ENCODE results near the gene HNRNPLL. TPM values are rescaled to one million over a fixed set of nuclear protein-coding genes. Genes with fewer than 3 reads are reported as not detected.

The HNRNPLL gene
- total RNA-seq, 5 donors from 2014 or later (not counting 1 experiment from before 2014, with no cell fraction given) = 28.1 to 69.0 (median 35.2) TPM

DNA sequence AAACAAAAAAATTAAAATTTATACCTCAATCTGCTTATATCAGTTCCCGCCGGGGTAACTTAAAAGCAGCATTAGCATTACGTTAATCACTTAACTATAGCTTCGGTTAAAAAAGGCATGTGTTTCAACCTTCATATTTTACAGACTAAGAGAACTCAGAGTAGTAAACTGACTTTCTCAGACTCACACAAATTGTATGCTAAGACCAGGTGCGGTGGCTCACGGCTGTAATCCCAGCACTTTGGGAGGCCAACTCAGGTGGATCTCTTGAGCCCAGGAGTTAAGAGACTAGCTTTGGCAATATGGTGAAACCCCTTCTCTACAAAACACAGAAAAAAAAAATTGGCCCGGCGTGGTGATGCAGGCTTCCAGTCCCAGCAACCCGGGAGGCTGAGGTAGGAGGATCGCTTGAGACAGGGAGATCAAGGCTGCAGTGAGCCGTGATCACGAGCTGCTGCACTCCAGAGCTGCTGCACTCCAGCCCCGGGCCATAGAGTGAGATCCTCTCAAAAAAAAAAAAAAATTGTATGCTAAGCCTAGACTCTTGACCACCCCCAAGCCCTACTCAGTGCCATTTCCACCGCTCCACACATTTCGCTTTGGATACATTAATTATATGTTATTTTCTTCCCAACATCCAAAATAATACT lies 2.4 kb downstream of the HNRNPLL start:
- no peaks in the 10 kb centered on the region for H3K9me3 Mint-ChIP-seq
- Histone ChIP-seq H3K36me3 (ENCODE audit: control insufficient read depth in 2 of 2, extremely low read depth in 1 of 2, insufficient read depth in 1 of 2, low read length in 1 of 2) (no peaks in the 10 kb centered on the region), H3K9me3 (no peaks in the 10 kb centered on the region), H3K27ac (ENCODE audit: low read length) (peak overlapping the region; percentile 78), H3K4me3 (ENCODE audit: control insufficient read depth in 1 of 2, extremely low read depth in 1 of 2, low read length in 1 of 2) (peak overlapping the region in 1 of 2 donors; percentile 86), H3K27me3 (replicated peaks in 1 of 2; ENCODE audit: control insufficient read depth in 2 of 2, extremely low read depth in 1 of 2, insufficient read depth in 2 of 2, low read length in 1 of 2) (no peaks in the 10 kb centered on the region), H3K4me1 (ENCODE audit: control insufficient read depth in 1 of 2, extremely low read depth in 1 of 2, insufficient read depth in 2 of 2, low read length in 2 of 2) (peaks cover 21 to 24% of the 10 kb centered on the region in 2 experiments)
- WGBS (ENCODE audit: insufficient coverage) = 19% methylated on average over 7 of the region's 15 CpGs
- no peaks in the 10 kb centered on the region for H3K36me3 Mint-ChIP-seq
- peak in 1 of 35 experiments; percentile 41 for DNase-seq
- H3K27me3 Mint-ChIP-seq = no peaks in the 10 kb centered on the region
- CTCF ChIA-PET = interaction anchor here in 1 of 2 donors (0.6 to 3.2 kb wide), 5 partner anchors 10 to 137 kb away, joined by 3 to 30 read pairs (median 5); no protein-coding TSS in a partner anchor
- H3K4me1 Mint-ChIP-seq = peaks cover 59 to 73% (median 64%) of the 10 kb centered on the region in 3 donors
- H3K4me3 Mint-ChIP-seq = peak overlapping the region; percentile 78 to 94 (median 88)
- POLR2A ChIA-PET = interaction anchor here (0.6 to 5.0 kb wide), 9 partner anchors 47 to 150 kb away, joined by 3 to 36 read pairs (median 3); partner anchors contain the start of gene SRSF7 (in 1 of the 2)
- H3K27ac Mint-ChIP-seq = peak overlapping the region; percentile 76 to 89
- ATAC-seq (replicated peaks in 1 of 4) = no peak

GRCh38 chr2:38599706-38600105 lies 3.0 kb downstream of the HNRNPLL start:
- ATAC-seq (replicated peaks in 1 of 4) (no peak), DNase-seq (peak in 1 of 35 experiments; percentile 25)
- H3K36me3 Mint-ChIP-seq = no peaks in the 10 kb centered on the region
- ChIA-PET CTCF (interaction anchor here (1.6 to 3.2 kb wide), 2 partner anchors 18 kb away, joined by 6 to 30 read pairs; no protein-coding TSS in a partner anchor), POLR2A (interaction anchor here in 1 of 2 donors (0.9 to 5.0 kb wide), 3 partner anchors 9 to 151 kb away, joined by 3 to 36 read pairs (median 3); partner anchors contain the start of gene SRSF7)
- peaks cover 62 to 73% (median 68%) of the 10 kb centered on the region in 3 donors for H3K4me1 Mint-ChIP-seq
- peak overlapping the region; percentile 76 to 89 for H3K27ac Mint-ChIP-seq
- Histone ChIP-seq H3K36me3 (ENCODE audit: control insufficient read depth in 2 of 2, extremely low read depth in 1 of 2, insufficient read depth in 1 of 2, low read length in 1 of 2) (no peaks in the 10 kb centered on the region), H3K27ac (ENCODE audit: low read length) (peak overlapping the region; percentile 78), H3K4me1 (ENCODE audit: control insufficient read depth in 1 of 2, extremely low read depth in 1 of 2, insufficient read depth in 2 of 2, low read length in 2 of 2) (peaks cover 24 to 27% of the 10 kb centered on the region in 2 experiments), H3K4me3 (ENCODE audit: control insufficient read depth in 1 of 2, extremely low read depth in 1 of 2, low read length in 1 of 2) (peak overlapping the region in 1 of 2 donors; percentile 86), H3K9me3 (no peaks in the 10 kb centered on the region), H3K27me3 (replicated peaks in 1 of 2; ENCODE audit: control insufficient read depth in 2 of 2, extremely low read depth in 1 of 2, insufficient read depth in 2 of 2, low read length in 1 of 2) (no peaks in the 10 kb centered on the region)
- H3K4me3 Mint-ChIP-seq = peak overlapping the region; percentile 78 to 94 (median 88)
- H3K27me3 Mint-ChIP-seq = no peaks in the 10 kb centered on the region
- no peaks in the 10 kb centered on the region for H3K9me3 Mint-ChIP-seq
- WGBS (ENCODE audit: insufficient coverage) = no CpG with 5 or more reads among the region's 4 CpGs

GRCh38 chr2:38598991-38599295 lies 3.8 kb downstream of the HNRNPLL start:
- H3K4me1 Mint-ChIP-seq = peaks cover 62 to 68% (median 66%) of the 10 kb centered on the region in 3 donors
- peak overlapping the region in 1 of 2 donors; percentile 31 for H3K4me3 ChIP-seq (ENCODE audit: control insufficient read depth in 1 of 2, extremely low read depth in 1 of 2, low read length in 1 of 2)

DNA sequence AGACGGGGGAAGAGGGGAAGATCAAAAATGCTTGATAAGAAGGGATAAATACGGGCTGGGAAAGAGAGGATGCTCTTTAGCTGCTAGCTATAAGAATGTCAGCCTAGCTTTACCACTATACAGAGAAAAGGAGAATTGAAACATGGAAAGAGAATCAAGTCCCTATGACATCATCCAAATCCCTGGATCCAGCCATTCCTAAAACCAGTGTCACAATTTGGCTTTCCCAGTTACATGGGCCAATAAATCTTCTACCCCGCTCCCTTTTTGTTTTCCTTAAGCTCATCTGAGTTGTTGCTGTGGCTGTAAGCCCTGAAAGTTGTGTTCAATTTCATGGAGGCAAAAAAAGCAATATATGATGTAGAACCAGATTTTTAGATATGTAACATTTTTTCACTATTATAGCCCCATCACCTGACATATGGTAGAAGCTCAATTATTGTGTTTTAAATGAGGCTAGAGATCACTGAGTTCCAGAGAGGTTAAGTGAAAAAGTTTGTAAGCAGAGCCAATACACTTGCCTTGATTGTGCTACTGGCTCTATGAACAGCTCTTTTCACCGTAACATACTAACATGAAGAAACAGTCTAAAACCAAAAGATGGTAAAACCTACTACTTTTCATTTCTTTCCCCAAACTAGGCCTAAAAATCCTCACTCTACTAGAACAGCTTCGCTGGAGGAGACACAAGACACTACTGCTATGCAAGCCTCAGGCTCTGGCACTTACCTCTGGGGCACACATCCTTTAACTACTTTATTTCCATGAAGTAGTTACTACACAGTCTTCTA lies 4.3 kb downstream of the HNRNPLL start:
- H3K4me1 Mint-ChIP-seq = peaks cover 61 to 65% (median 63%) of the 10 kb centered on the region in 3 donors
- peak overlapping the region; percentile 78 to 94 (median 88) for H3K4me3 Mint-ChIP-seq
- H3K36me3 Mint-ChIP-seq = no peaks in the 10 kb centered on the region
- H3K27me3 Mint-ChIP-seq = no peaks in the 10 kb centered on the region
- ChIA-PET POLR2A (interaction anchor here (0.6 to 5.0 kb wide), 8 partner anchors 10 to 152 kb away, joined by 3 to 36 read pairs (median 3); partner anchors contain the start of gene SRSF7 (in 1 of the 2)), CTCF (interaction anchor here (0.6 to 2.7 kb wide), 10 partner anchors 8 to 127 kb away, joined by 3 to 24 read pairs (median 4); no protein-coding TSS in a partner anchor)
- Histone ChIP-seq H3K4me1 (ENCODE audit: control insufficient read depth in 1 of 2, extremely low read depth in 1 of 2, insufficient read depth in 2 of 2, low read length in 2 of 2) (peaks cover 24 to 29% of the 10 kb centered on the region in 2 experiments), H3K27me3 (replicated peaks in 1 of 2; ENCODE audit: control insufficient read depth in 2 of 2, extremely low read depth in 1 of 2, insufficient read depth in 2 of 2, low read length in 1 of 2) (no peaks in the 10 kb centered on the region), H3K4me3 (ENCODE audit: control insufficient read depth in 1 of 2, extremely low read depth in 1 of 2, low read length in 1 of 2) (peak overlapping the region in 1 of 2 donors; percentile 31), H3K36me3 (ENCODE audit: control insufficient read depth in 2 of 2, extremely low read depth in 1 of 2, insufficient read depth in 1 of 2, low read length in 1 of 2) (no peaks in the 10 kb centered on the region), H3K9me3 (no peaks in the 10 kb centered on the region), H3K27ac (ENCODE audit: low read length) (peak overlapping the region; percentile 78)
- no peaks in the 10 kb centered on the region for H3K9me3 Mint-ChIP-seq
- DNase-seq (no peak), ATAC-seq (replicated peaks in 1 of 4) (no peak)
- WGBS (ENCODE audit: insufficient coverage) = 52% methylated on average over 2 of the region's 5 CpGs
- peak overlapping the region; percentile 76 to 89 for H3K27ac Mint-ChIP-seq

More at GRCh38 chr2:38598991-38599295, 3.8 kb downstream of the HNRNPLL start:
- POLR2A ChIA-PET = interaction anchor here (0.6 to 5.0 kb wide), 5 partner anchors 8 to 152 kb away, joined by 3 to 36 read pairs (median 4); partner anchors contain the start of gene SRSF7 (in 1 of the 2)
- ATAC-seq (replicated peaks in 1 of 4) (no peak), DNase-seq (no peak)
- Mint-ChIP-seq H3K4me3 (peak overlapping the region; percentile 78 to 94 (median 88)), H3K36me3 (no peaks in the 10 kb centered on the region), H3K27ac (peak overlapping the region; percentile 76 to 89), H3K27me3 (no peaks in the 10 kb centered on the region), H3K9me3 (no peaks in the 10 kb centered on the region)
- CTCF ChIA-PET = interaction anchor here (0.6 to 2.7 kb wide), 7 partner anchors 9 to 126 kb away, joined by 3 to 24 read pairs (median 5); no protein-coding TSS in a partner anchor
- Histone ChIP-seq H3K27me3 (replicated peaks in 1 of 2; ENCODE audit: control insufficient read depth in 2 of 2, extremely low read depth in 1 of 2, insufficient read depth in 2 of 2, low read length in 1 of 2) (no peaks in the 10 kb centered on the region), H3K4me1 (ENCODE audit: control insufficient read depth in 1 of 2, extremely low read depth in 1 of 2, insufficient read depth in 2 of 2, low read length in 2 of 2) (peaks cover 24 to 29% of the 10 kb centered on the region in 2 experiments), H3K9me3 (no peaks in the 10 kb centered on the region), H3K36me3 (ENCODE audit: control insufficient read depth in 2 of 2, extremely low read depth in 1 of 2, insufficient read depth in 1 of 2, low read length in 1 of 2) (no peaks in the 10 kb centered on the region), H3K27ac (ENCODE audit: low read length) (peak overlapping the region; percentile 78)
- 25% methylated on average over 1 of the region's 1 CpG for WGBS (ENCODE audit: insufficient coverage)

- peaks cover 69 to 73% (median 69%) of the 10 kb centered on the region in 3 donors for H3K4me1 Mint-ChIP-seq
- peak overlapping the region; percentile 76 to 89 for H3K27ac Mint-ChIP-seq
- 54% methylated on average over 2 of the region's 5 CpGs for WGBS (ENCODE audit: insufficient coverage)
- H3K4me3 Mint-ChIP-seq = peak overlapping the region; percentile 78 to 94 (median 88)
- no peaks in the 10 kb centered on the region for H3K36me3 ChIP-seq (ENCODE audit: control insufficient read depth in 2 of 2, extremely low read depth in 1 of 2, insufficient read depth in 1 of 2, low read length in 1 of 2)
- peaks cover 24 to 26% of the 10 kb centered on the region in 2 experiments for H3K4me1 ChIP-seq (ENCODE audit: control insufficient read depth in 1 of 2, extremely low read depth in 1 of 2, insufficient read depth in 2 of 2, low read length in 2 of 2)
- no peaks in the 10 kb centered on the region for H3K27me3 ChIP-seq (replicated peaks in 1 of 2; ENCODE audit: control insufficient read depth in 2 of 2, extremely low read depth in 1 of 2, insufficient read depth in 2 of 2, low read length in 1 of 2)
- no peaks in the 10 kb centered on the region for H3K9me3 Mint-ChIP-seq
- ChIA-PET POLR2A (interaction anchor here (0.6 to 1.1 kb wide), 3 partner anchors 20 to 85 kb away, joined by 3 to 7 read pairs (median 3); no protein-coding TSS in a partner anchor), CTCF (interaction anchor here (0.7 to 2.7 kb wide), 8 partner anchors 8 to 213 kb away, joined by 3 to 24 read pairs (median 3); no protein-coding TSS in a partner anchor)
- no peaks in the 10 kb centered on the region for H3K36me3 Mint-ChIP-seq
- H3K27me3 Mint-ChIP-seq = no peaks in the 10 kb centered on the region
- ATAC-seq (replicated peaks in 1 of 4) (no peak), DNase-seq (no peak)
- H3K9me3 ChIP-seq = no peaks in the 10 kb centered on the region
- peak overlapping the region; percentile 78 for H3K27ac ChIP-seq (ENCODE audit: low read length)
- H3K4me3 ChIP-seq (ENCODE audit: control insufficient read depth in 1 of 2, extremely low read depth in 1 of 2, low read length in 1 of 2) = peak overlapping the region in 1 of 2 donors; percentile 22
Measured at GRCh38 chr2:38597115-38597514, 5.6 kb downstream of the HNRNPLL start.
